Measurements from ENCODE around the gene GOLT1A.

Gene GOLT1A

GRCh38 chr1:204172404-204173029 is 41.3 kb downstream of the GOLT1A start:
- Histone ChIP-seq H3K27ac (no peak overlapping the region), H3K4me3 (ENCODE audit: low read depth, low read length) (no peak overlapping the region), H3K27me3 (replicated peaks) (no peaks in the 10 kb centered on the region), H3K36me3 (replicated peaks) (no peaks in the 10 kb centered on the region)
- in situ Hi-C loops (cut with HindIII; ENCODE audit: low pct_ligation_motif_present, low sequenced_read_pairs): loop anchor here (25.0 kb wide), 1 partner anchor 190 kb away; the partner anchor contains the start of gene PLEKHA6
- no peak for DNase-seq
- no peak for TF ChIP-seq CTCF (IDR thresholded peaks at IDR 0.05; ENCODE audit: low read depth, low read length, missing control alignments)

DNA sequence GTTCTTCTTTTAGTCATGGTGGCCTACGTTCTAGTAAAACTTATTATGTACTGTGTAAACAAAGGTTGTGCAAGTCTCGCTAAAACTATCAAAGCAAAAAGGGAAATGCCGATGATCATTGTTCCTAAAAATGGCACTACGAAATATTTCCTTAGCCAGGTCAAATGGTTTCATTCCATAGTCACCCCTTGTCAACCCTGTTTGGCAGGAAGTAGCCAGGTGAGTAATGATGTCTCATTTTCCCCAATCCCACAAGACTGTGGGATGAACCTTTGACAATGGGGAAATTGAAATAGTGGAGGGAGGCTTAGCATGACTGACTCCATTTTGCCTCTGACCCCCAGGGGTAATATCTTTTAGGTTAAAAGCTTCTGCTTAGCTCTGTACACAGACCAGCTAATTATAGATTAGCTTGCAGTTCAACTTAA is 42.0 kb downstream of the GOLT1A start:
- DNase-seq: peak; percentile 31
- no peaks in the 10 kb centered on the region for H3K27me3 ChIP-seq (replicated peaks)

DNA sequence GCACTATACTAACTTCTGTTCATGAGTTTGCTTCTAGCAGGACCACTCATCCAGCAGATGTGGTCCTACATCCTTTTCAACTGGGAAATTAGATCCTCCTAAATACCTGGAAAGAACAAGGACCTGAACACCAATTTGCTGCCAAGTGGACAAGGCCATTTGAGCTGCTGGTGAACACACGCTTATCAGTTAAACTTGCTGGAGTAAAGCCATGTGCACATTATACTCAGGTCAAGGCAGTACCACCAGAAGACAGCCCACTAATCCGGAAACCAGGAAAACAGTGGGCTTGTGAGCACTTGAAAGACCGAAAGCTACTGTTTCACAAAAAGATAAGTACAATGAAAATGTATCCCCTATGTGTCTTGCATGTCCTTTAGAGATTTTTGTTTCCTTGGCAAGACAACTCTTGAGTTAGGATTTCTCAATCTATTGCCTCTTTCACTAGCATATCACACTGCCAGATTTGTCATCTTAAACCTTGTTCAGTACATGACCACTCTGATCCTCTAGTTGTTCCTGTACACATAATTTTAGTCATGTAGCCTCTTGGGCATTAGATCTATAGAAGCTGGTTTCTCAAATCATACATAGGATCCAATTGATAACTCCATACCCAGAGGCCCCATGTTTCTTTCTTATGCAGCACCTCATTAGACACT is 43.2 kb downstream of the GOLT1A start:
- no peak overlapping the region for H3K27ac ChIP-seq
- no peaks in the 10 kb centered on the region for H3K27me3 ChIP-seq (replicated peaks)
- H3K4me3 ChIP-seq (ENCODE audit: low read depth, low read length): no peak overlapping the region
- H3K36me3 ChIP-seq (replicated peaks): no peaks in the 10 kb centered on the region
- TF ChIP-seq CTCF (IDR thresholded peaks at IDR 0.05; ENCODE audit: low read depth, low read length, missing control alignments): no peak
- DNase-seq: no peak
- in situ Hi-C loops (cut with HindIII; ENCODE audit: low pct_ligation_motif_present, low sequenced_read_pairs): loop anchor here (25.0 kb wide), 1 partner anchor 192 kb away; the partner anchor contains the start of gene PLEKHA6

More for the DNA sequence above, 42.0 kb downstream of the GOLT1A start:
- in situ Hi-C loops (cut with HindIII; ENCODE audit: low pct_ligation_motif_present, low sequenced_read_pairs): loop anchor here (25.0 kb wide), 1 partner anchor 191 kb away; the partner anchor contains the start of gene PLEKHA6
- no peak overlapping the region for H3K27ac ChIP-seq
- no peaks in the 10 kb centered on the region for H3K36me3 ChIP-seq (replicated peaks)
- no peak for TF ChIP-seq CTCF (IDR thresholded peaks at IDR 0.05; ENCODE audit: low read depth, low read length, missing control alignments)
- no peak overlapping the region for H3K4me3 ChIP-seq (ENCODE audit: low read depth, low read length)

DNA sequence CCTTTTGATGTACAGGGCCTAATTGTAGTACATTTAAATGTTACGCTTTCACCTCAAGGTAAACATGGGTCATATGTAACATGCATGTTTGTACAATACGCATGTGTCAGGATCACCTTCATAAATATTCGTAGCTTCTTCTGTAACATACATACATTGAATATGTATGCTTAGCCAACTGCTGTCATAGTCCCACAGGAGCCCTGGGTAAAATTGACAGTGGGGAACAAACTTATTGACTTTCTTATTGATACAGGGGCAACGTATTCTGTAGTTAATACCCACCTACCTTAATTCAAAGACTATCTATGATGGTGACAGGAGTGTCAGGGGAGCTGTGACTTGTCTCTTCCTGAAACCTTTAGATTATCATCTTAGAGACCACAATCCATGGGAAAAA is 43.9 kb downstream of the GOLT1A start:
- in situ Hi-C loops (cut with HindIII; ENCODE audit: low pct_ligation_motif_present, low sequenced_read_pairs): loop anchor here (25.0 kb wide), 1 partner anchor 192 kb away; the partner anchor contains the start of gene PLEKHA6
- Histone ChIP-seq H3K27me3 (replicated peaks) (no peaks in the 10 kb centered on the region), H3K36me3 (replicated peaks) (no peaks in the 10 kb centered on the region), H3K27ac (no peak overlapping the region), H3K4me3 (ENCODE audit: low read depth, low read length) (no peak overlapping the region)
- TF ChIP-seq CTCF (IDR thresholded peaks at IDR 0.05; ENCODE audit: low read depth, low read length, missing control alignments): no peak
- DNase-seq: no peak

DNA sequence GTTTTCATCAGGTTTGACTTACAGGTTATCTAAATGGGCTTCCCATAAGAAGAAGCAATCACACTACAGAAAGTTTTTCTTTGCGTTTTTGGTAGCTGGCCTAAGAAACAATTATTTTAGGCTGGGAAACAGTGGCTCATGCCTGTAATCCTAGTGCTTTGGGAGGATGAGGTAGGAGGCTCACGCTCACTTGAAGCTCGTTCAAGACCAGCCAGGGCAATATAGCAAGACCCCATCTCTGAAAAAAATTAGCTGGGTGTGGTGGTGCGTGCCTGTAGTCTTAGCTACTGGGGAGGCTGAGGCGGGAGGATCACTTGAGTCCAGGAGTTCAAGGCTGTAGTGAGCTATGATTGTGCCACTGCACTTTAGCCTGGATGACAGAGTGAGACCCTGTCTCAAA is 46.1 kb downstream of the GOLT1A start:
- TF ChIP-seq CTCF (IDR thresholded peaks at IDR 0.05; ENCODE audit: low read depth, low read length, missing control alignments): no peak
- no peaks in the 10 kb centered on the region for H3K36me3 ChIP-seq (replicated peaks)
- no peak overlapping the region for H3K27ac ChIP-seq
- H3K4me3 ChIP-seq (ENCODE audit: low read depth, low read length): no peak overlapping the region
- no peaks in the 10 kb centered on the region for H3K27me3 ChIP-seq (replicated peaks)
- no peak for DNase-seq
- in situ Hi-C loops (cut with HindIII; ENCODE audit: low pct_ligation_motif_present, low sequenced_read_pairs): loop anchor here (25.0 kb wide), 1 partner anchor 195 kb away; the partner anchor contains the start of gene PLEKHA6
